ENCODE results near the gene FKBP11. TPM values are rescaled to one million over a fixed set of nuclear protein-coding genes. Genes with fewer than 3 reads are reported as not detected.

The FKBP11 gene
- total and polyA plus RNA-seq, 2 donors (not counting 3 experiments of a cell fraction or from before 2014, with no cell fraction given): 74.2 to 81.2 TPM

- no peaks in the 10 kb centered on the region for H3K27me3 ChIP-seq (ENCODE audit: control insufficient read depth in 2 of 2, insufficient read depth in 2 of 2, low read length in 2 of 2)
- dilution Hi-C loops (cut with MboI; ENCODE audit: extremely low pct_ligation_motif_present, low sequenced_read_pairs) (no loop called here), intact Hi-C loops (cut with micrococcal nuclease) (no loop called here)
- no TSS peak for BruUV-seq (replicated peaks)
- CTCF ChIA-PET: interaction anchor here (1.0 to 3.3 kb wide), 2 partner anchors 25 to 33 kb away, joined by 3 to 15 read pairs; no protein-coding TSS in a partner anchor
- peaks cover 11% of the 10 kb centered on the region for H4K20me1 ChIP-seq (replicated peaks; ENCODE audit: control insufficient read depth, extremely low read depth, insufficient read depth, low read length)
- H3K79me2 ChIP-seq (ENCODE audit: control insufficient read depth, insufficient read depth, low read length): peaks cover 66% of the 10 kb centered on the region
- no peak overlapping the region for H2AFZ ChIP-seq (ENCODE audit: low read depth, low read length)
- peak overlapping the region; percentile 71 for H3K4me2 ChIP-seq (ENCODE audit: insufficient read depth, low read length)
- H3K4me1 ChIP-seq (ENCODE audit: control insufficient read depth, extremely low read depth, insufficient read depth, low read length): peaks cover 15% of the 10 kb centered on the region
- no peaks in the 10 kb centered on the region for H3K9me1 ChIP-seq (replicated peaks; ENCODE audit: control insufficient read depth, extremely low read depth, insufficient read depth, low read length)
- FAIRE-seq: no peak
- POLR2A ChIA-PET: no interaction called here
- no peak for TF ChIP-seq FOS (IDR thresholded peaks at IDR 0.05; ENCODE audit: borderline replicate concordance, insufficient read depth, low read length)
- no peak for TF ChIP-seq POLR2A (IDR thresholded peaks at IDR 0.05; ENCODE audit: low read depth, low read length)
- TF ChIP-seq JUN (IDR thresholded peaks at IDR 0.05; ENCODE audit: borderline replicate concordance, insufficient read depth, insufficient read length, low read depth): no peak
- no peak for TF ChIP-seq CTCF (IDR thresholded peaks at IDR 0.05; ENCODE audit: extremely low read depth in 1 of 2, insufficient read depth in 1 of 2, low read depth in 1 of 2, low read length in 2 of 2)
- no peak for TF ChIP-seq GATA2 (IDR thresholded peaks at IDR 0.05; ENCODE audit: insufficient read depth, insufficient read length, low read depth, low read length)
- no peak for TF ChIP-seq MYC (IDR thresholded peaks at IDR 0.05; ENCODE audit: low read depth, low read length)
- TF ChIP-seq POLR2AphosphoS5 (IDR thresholded peaks at IDR 0.05; ENCODE audit: insufficient read depth, low read depth, low read length): no peak
- TF ChIP-seq EZH2 (IDR thresholded peaks at IDR 0.05; ENCODE audit: borderline replicate concordance, low read depth, low read length, severe bottlenecking): no peak
- no peak for TF ChIP-seq MAX (IDR thresholded peaks at IDR 0.05; ENCODE audit: insufficient read depth, insufficient read length)
- H3K36me3 ChIP-seq (ENCODE audit: control insufficient read depth in 2 of 2, extremely low read depth in 1 of 2, insufficient read depth in 2 of 2, low read length in 2 of 2): peaks cover 4 to 6% of the 10 kb centered on the region in 2 experiments
- no peak overlapping the region for H3K9ac ChIP-seq (replicated peaks; ENCODE audit: extremely low read depth, insufficient read depth, low read length)
- no peak overlapping the region for H3K4me3 ChIP-seq (replicated peaks in 1 of 3; ENCODE audit: insufficient read depth in 1 of 3, low read depth in 1 of 3, low read length in 3 of 3)
- no peak overlapping the region for H3K27ac ChIP-seq (ENCODE audit: insufficient read depth, low read depth, low read length)
- no peaks in the 10 kb centered on the region for H3K9me3 ChIP-seq (replicated peaks; ENCODE audit: control insufficient read depth, insufficient read depth, low read length)
- DNase-seq (ENCODE audit: low read depth, low spot score): no peak
Measured at GRCh38 chr12:48954841-48955501, 29.7 kb upstream of the FKBP11 start.
